GM12865 (cell line): ENCODE measurements around the gene SCAF1.

Experiments used
- DNase-seq: peaks from one replicate; pipeline ENCODE4 v3.0.0; 2010; ENCODE audit warnings: low read depth
- H3K4me3 ChIP-seq: 2 replicates; pipeline ENCODE4 v1.5.1; 2011; ENCODE audit warnings: mild to moderate bottlenecking, low read depth, low read length, control low read depth
- TF ChIP-seq, protein P1 (sequence below): IDR thresholded peaks from 2 replicates; pipeline ENCODE4 v1.5.1; 2011; ENCODE audit warnings: low read length, control low read depth, low read depth, inconsistent platforms; ENCODE audit not compliant: insufficient read depth; ENCODE audit errors: missing control alignments

The SCAF1 gene

DNA sequence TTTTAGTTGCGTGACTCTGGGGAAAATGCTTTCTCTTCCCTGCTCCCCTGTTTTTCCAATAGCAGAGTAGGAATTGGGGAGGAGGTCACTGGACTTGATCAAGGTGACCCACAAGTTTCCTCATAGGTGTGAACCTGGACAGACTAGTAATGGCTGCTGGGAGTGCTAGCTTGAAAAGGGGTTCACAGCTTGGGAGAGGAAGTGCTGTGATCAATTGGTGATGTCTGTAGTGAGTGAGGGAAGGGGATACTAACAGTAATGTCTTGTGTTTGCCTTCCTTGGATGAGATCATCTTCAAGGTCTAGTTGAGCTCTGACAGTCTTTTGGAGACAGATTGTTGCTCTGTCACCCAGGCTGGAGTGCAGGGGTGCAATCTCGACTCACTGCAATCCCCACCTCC is 25.5 kb downstream of the SCAF1 start:
- DNase-seq, result no peak
- TF ChIP-seq, protein P1, sequence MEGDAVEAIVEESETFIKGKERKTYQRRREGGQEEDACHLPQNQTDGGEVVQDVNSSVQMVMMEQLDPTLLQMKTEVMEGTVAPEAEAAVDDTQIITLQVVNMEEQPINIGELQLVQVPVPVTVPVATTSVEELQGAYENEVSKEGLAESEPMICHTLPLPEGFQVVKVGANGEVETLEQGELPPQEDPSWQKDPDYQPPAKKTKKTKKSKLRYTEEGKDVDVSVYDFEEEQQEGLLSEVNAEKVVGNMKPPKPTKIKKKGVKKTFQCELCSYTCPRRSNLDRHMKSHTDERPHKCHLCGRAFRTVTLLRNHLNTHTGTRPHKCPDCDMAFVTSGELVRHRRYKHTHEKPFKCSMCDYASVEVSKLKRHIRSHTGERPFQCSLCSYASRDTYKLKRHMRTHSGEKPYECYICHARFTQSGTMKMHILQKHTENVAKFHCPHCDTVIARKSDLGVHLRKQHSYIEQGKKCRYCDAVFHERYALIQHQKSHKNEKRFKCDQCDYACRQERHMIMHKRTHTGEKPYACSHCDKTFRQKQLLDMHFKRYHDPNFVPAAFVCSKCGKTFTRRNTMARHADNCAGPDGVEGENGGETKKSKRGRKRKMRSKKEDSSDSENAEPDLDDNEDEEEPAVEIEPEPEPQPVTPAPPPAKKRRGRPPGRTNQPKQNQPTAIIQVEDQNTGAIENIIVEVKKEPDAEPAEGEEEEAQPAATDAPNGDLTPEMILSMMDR, result no peak
- H3K4me3 ChIP-seq, result no peak overlapping the region

DNA sequence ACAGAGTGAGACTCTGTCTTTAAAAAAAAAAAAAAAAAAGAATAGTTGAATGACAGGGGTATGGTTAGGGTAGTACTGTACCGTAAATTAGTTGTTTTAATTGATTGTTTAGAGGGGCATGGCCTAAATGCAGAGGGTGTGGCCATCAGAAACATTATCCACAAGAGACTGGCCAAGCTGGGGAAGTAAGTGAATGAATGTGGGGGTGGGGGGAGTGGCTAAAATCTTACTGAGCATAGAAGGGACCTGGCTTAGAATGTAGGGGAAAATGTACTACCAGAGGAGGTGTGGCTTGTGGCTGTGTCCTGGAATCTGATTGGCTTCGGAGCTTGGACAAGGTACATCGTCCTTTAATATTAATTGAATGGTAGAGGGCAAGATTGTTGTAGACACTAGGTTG is 27.5 kb downstream of the SCAF1 start:
- no peak for DNase-seq
- no peak overlapping the region for H3K4me3 ChIP-seq
- TF ChIP-seq, protein P1, result no peak

DNA sequence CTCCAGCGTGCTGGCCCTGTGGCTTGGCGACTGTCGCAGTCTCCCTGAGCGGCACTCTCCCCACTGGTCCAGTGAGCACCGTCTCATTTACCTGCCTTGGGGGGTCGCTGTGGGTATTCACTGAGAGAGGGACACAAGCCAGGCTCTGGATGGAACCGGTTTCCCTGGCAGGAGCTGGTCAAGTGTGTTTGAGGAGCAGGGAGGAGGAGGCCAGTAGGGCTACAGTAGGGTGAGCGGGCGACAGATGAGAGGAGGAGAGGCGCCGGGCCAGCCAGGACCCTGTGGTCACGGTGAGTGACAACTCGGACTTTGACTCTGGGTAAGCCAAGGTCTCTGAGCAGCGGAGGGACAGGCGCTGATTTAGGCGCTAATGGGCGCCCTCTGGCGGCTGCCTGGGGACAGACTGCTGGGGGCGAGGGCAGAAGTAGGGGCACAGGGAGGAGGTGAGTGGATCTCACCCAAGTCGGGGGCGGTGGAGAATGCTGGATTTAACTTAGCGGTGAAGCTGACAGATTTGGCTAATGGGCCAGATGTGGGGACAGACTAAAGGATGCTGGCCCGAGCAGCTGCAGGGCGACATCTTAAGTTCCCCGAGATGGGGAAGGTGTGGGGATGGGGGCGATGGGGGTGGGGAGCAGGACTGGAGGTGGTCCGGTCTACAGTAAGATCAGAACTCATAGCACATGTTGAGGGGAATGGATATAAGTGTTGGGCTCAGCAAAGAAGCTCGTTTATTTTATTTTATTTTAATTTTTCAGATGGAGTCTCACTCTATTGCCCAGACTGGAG is 30.3 kb downstream of the SCAF1 start:
- no peak overlapping the region for H3K4me3 ChIP-seq
- peak; percentile 88 for DNase-seq
- TF ChIP-seq, protein P1, result peak; percentile 98

DNA sequence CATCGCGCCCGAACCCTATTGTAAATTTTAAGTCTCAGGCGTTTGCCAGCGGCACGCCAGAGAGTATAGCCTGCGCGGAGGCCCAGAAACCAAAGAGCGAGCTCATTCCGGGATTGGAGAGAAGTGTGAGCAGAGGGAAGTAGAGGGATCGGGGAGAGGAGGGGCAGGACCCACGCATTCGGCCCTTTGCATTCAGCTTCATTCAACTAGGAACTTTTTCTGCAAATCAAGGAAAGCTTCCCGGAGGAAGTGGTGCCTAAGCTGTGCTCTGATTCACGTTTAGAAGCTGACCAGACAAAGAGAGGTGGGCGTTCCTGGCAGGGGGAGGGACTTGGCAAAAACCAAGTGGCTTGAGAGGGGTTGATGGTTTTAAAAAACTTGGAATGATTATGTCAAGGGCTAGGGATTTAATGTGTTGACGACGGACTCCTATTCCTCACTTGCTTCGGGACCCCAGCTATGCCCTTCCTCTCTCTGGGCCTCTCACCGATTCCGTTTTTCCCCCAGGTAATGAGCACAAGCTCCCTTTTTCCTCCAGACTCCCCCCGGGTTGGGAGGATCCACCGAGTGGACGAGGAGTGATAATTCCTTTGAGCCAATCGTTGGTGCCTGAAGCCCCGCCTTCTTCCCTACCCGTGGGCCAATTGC is 34.3 kb downstream of the SCAF1 start:
- TF ChIP-seq, protein P1, result no peak
- peak overlapping the region; percentile 95 for H3K4me3 ChIP-seq
- peak; percentile 95 for DNase-seq

DNA sequence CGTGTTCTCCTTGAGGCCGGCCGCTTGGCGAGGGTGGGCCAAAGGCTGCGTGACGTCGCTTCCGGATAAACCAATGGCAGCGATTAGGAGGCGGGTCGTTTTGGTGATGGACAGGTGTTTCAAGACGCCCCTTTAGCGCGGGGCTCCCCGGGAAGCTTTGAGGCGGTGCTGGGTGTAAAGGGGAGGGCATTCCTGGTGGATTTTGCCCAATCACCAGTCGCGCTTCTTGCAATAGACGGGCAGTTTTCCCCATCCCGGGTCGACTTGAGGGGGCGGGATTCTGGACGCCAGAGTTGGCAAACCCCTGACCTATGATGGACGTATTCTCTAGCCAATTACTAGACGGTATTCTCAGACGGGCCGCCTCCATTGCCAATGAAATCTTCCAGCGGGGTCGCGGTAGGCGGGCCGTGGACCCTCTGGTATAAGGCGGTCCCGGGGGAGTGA is 34.8 kb downstream of the SCAF1 start:
- peak; percentile 100 for DNase-seq
- TF ChIP-seq, protein P1, result no peak
- H3K4me3 ChIP-seq, result peak overlapping the region; percentile 93

DNA sequence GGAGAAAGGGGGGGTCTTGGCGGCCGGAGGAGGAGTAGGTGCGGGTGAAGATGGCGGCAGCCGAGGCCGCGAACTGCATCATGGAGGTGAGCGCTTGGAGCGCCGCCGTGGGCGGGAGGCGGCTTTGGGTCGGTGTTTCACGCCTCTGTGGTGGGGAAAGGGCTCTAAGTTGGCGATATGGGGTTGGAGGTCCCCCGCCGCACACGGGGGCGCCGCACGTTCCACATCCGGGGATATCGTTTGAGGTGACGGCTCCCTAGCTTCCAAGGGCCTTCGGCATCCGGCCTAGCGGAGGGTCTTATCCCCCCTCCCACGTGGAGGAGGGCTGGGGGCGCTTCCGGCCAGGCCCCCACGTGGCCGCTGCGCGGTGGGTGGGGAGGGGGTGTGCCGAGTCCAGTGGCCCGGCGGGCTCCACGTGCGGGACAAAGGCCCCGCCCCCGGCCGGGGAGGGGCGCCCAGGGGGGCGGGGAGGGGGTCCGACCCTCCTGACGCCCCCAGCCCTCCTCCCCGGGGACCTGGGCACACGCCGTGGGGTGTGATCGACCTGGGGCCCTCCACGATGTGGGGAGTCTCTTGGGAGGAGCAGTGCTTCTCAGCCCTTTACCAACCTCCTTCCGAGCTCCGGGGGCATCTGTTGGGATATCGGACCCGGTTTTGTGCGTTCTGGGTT is 35.4 kb downstream of the SCAF1 start, which contains the start of gene PRMT1:
PRMT1 (plus strand) TSS at position 41 of the 670 bp plus-strand sequence; CDS start at position 51, 10 bp downstream.
- peak; percentile 70 for DNase-seq
- TF ChIP-seq, protein P1, result peak; percentile 1
- peak within 1 kb of the TSS; percentile 95 for H3K4me3 ChIP-seq
